Gastroesophageal sphincter (tissue), 3 donors: ENCODE data around the gene PNKD.

Experiments used
- EP300 ChIP-seq: sonication (generic); formaldehyde crosslinking; IDR thresholded peaks from one replicate; pipeline ENCODE4 v1.6.1; 2017; ENCODE audit warnings: antibody characterized with exemption, mild to moderate bottlenecking
- POLR2A ChIP-seq, 2 donors: fragments of 450-650 bp; IDR thresholded peaks; one replicate each; pipeline ENCODE4 v1.6.1; 2017; ENCODE audit warnings: antibody characterized with exemption in 2 of 2, mild to moderate bottlenecking in 2 of 2, moderate library complexity in 1 of 2
- POLR2AphosphoS5 ChIP-seq: sonication (generic); formaldehyde crosslinking; IDR thresholded peaks from one replicate; pipeline ENCODE4 v1.6.1; 2017; ENCODE audit warnings: antibody characterized with exemption
- TF ChIP-seq, protein P1 (sequence below), 4 experiments: fragments of 200-600 bp in 2 of 4; fragments of 450-650 bp in 2 of 4; sonication (generic) in 1 of 4; IDR thresholded peaks; one replicate each; pipeline ENCODE4 v1.5.1; 2017 to 2019; ENCODE audit warnings: antibody characterized with exemption in 4 of 4, mild to moderate bottlenecking in 2 of 4, moderate library complexity in 2 of 4

DNA sequence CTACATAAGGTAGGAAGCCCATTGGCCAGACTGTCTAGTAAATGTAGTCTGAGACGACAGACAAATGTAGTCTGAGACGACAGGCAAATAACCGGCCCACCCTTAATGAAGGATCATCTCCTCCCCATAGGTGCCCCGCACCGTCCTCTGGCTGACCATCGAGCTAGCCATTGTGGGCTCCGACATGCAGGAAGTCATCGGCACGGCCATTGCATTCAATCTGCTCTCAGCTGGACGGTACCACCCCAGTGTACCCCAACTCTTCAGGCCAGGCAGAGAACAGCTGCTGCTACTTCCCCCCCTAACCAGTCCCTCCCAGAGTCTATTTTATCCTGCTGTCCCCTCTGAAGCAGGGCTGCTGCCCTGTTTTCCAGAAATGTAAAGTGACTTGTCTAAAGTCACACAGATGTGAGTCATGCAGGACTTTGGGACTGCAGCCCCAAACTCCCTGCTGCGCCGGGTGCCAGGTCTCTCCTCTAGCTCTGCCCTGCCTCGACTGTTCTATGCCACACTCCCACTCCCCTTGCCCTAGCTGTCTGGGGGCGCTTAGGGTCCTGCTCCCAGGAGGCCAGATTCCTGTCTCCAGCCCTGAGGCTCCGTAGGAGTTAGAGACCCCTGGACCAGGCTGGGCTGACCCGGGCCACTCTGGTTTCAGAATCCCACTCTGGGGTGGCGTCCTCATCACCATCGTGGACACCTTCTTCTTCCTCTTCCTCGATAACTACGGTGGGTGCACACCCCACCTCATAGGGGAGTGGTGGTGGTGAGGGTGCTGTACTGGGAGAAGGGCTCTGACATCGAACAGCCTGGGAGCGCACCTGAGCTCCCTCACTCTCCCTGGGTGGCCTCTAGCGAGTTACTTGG is 116.4 kb downstream of the PNKD start:
- TF ChIP-seq, protein P1, sequence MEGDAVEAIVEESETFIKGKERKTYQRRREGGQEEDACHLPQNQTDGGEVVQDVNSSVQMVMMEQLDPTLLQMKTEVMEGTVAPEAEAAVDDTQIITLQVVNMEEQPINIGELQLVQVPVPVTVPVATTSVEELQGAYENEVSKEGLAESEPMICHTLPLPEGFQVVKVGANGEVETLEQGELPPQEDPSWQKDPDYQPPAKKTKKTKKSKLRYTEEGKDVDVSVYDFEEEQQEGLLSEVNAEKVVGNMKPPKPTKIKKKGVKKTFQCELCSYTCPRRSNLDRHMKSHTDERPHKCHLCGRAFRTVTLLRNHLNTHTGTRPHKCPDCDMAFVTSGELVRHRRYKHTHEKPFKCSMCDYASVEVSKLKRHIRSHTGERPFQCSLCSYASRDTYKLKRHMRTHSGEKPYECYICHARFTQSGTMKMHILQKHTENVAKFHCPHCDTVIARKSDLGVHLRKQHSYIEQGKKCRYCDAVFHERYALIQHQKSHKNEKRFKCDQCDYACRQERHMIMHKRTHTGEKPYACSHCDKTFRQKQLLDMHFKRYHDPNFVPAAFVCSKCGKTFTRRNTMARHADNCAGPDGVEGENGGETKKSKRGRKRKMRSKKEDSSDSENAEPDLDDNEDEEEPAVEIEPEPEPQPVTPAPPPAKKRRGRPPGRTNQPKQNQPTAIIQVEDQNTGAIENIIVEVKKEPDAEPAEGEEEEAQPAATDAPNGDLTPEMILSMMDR (IDR thresholded peaks at IDR 0.05): no peak
- TF ChIP-seq EP300: no peak
- TF ChIP-seq POLR2A (IDR thresholded peaks at IDR 0.05): no peak
- TF ChIP-seq POLR2AphosphoS5: no peak
